ENCODE results near the gene EXO1. TPM values are rescaled to one million over a fixed set of nuclear protein-coding genes. Genes with fewer than 3 reads are reported as not detected.

The EXO1 gene
- total and polyA plus RNA-seq, 11 donors, result 0.07 to 4.1 (median 0.55) TPM; not detected in 5

DNA sequence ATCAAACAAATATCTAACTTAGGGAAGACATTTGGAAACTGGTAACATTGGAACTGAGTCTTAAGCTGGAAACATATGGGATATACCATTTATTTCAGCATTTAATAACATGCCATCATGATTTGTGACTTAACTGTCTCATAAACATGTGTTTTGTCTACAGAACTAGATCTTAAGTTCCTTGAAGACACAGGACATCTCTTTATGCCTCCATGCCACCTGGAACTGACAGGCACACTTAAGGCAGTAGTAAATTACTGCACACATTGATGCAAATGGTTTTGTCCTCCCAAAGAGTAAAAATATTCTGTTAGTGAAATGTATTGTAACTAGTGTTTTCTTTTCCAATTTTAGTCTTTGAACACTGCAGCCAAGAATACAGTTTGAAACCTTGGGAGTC is 1.6 kb upstream of the EXO1 start:
- Histone ChIP-seq H3K4me1 (peaks cover 0 to 24% (median 11%) of the 10 kb centered on the region in 12 donors), H3K27ac (no peak overlapping the region), H3K27me3 (no peaks in the 10 kb centered on the region), H3K4me3 (no peak overlapping the region), H3K9me3 (no peaks in the 10 kb centered on the region), H3K36me3 (no peaks in the 10 kb centered on the region)
- no peak for ATAC-seq
- no peak for DNase-seq
- TF ChIP-seq POLR2A (IDR thresholded peaks at IDR 0.05), result no peak
- TF ChIP-seq, protein P1, sequence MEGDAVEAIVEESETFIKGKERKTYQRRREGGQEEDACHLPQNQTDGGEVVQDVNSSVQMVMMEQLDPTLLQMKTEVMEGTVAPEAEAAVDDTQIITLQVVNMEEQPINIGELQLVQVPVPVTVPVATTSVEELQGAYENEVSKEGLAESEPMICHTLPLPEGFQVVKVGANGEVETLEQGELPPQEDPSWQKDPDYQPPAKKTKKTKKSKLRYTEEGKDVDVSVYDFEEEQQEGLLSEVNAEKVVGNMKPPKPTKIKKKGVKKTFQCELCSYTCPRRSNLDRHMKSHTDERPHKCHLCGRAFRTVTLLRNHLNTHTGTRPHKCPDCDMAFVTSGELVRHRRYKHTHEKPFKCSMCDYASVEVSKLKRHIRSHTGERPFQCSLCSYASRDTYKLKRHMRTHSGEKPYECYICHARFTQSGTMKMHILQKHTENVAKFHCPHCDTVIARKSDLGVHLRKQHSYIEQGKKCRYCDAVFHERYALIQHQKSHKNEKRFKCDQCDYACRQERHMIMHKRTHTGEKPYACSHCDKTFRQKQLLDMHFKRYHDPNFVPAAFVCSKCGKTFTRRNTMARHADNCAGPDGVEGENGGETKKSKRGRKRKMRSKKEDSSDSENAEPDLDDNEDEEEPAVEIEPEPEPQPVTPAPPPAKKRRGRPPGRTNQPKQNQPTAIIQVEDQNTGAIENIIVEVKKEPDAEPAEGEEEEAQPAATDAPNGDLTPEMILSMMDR (IDR thresholded peaks at IDR 0.05), result no peak
- intact Hi-C loops (cut with DNase I), result loop anchor here in 3 of 10 donors (5.0 to 10.0 kb wide), 4 partner anchors 204 to 322 kb away; partner anchors contain the start of genes CHML (in 2 of the 3), KMO (in 2 of the 3) and OPN3 (in 2 of the 3)

DNA sequence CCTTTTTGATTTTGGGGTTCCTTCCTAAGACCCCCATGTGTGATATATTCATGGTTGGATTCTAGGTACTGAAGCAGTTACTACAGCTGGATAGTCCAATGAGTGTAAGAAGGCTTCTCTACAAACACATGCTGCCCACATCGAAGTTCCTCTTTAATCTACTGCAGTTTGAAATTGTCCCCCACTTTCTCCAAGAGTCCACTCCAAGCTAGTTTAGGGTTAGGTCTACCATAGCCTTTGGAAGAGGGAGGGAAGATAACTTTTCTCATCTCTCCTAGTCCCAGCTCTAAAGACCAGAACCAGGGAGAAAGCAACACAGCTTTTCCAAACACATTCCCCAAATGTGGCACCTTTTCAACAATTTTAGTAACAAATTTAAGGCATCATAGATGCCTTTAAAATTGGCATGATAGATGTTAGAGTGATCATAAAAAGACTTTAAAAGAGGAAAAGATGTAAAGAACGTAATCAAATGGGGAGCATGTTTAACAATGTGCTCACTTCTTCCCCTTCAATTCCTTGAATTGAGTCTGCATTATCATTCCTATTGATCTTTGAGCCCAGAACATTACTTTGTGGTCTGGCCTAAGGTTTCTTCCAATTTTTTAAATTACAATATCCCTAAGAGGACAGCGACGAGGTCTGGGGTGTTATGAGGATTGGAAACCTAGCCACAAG is 1.0 kb upstream of the EXO1 start:
- TF ChIP-seq POLR2A (IDR thresholded peaks at IDR 0.05), result no peak
- TF ChIP-seq, protein P1 (IDR thresholded peaks at IDR 0.05), result no peak
- Histone ChIP-seq H3K4me3 (peak overlapping the region in 10 of 12 donors; percentile 73 to 97 (median 86)), H3K4me1 (peaks cover 0 to 21% (median 11%) of the 10 kb centered on the region in 12 donors), H3K9me3 (no peaks in the 10 kb centered on the region), H3K27me3 (no peaks in the 10 kb centered on the region), H3K36me3 (no peaks in the 10 kb centered on the region), H3K27ac (peak overlapping the region in 6 of 12 donors; percentile 94 to 100 (median 98))
- WGBS, 4 donors, result 73 to 87% (median 83%) methylated on average over 4 of the region's 4 CpGs
- intact Hi-C loops (cut with DNase I), result loop anchor here in 3 of 10 donors (5.0 to 10.0 kb wide), 4 partner anchors 205 to 322 kb away; partner anchors contain the start of genes CHML (in 2 of the 3), KMO (in 2 of the 3) and OPN3 (in 2 of the 3)
- ATAC-seq (no peak), DNase-seq (no peak)

DNA sequence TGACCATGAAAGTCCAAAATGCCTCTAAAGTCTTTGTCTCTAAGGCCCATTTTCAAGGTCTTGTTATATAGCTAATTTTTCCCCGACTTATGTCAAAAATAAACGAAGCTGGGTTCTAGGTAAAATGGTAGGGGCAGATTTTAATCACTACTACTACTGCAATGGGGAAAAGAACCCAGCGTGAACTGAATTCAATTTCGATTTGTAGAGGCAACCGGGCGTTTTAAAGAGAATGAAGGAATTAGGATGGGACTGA is 536 bp upstream of the EXO1 start:
- H3K4me1 ChIP-seq, result peaks cover 0 to 18% (median 10%) of the 10 kb centered on the region in 12 donors
- WGBS, 4 donors, result 10 to 16% (median 11%) methylated on average over 6 of the region's 6 CpGs
- intact Hi-C loops (cut with DNase I), result loop anchor here in 3 of 10 donors (5.0 to 10.0 kb wide), 4 partner anchors 205 to 323 kb away; partner anchors contain the start of genes CHML (in 2 of the 3), KMO (in 2 of the 3) and OPN3 (in 2 of the 3)
- no peak for ATAC-seq
- no peaks in the 10 kb centered on the region for H3K9me3 ChIP-seq
- H3K27me3 ChIP-seq, result no peaks in the 10 kb centered on the region
- no peak for DNase-seq
- TF ChIP-seq POLR2A (IDR thresholded peaks at IDR 0.05), result no peak
- TF ChIP-seq, protein P1 (IDR thresholded peaks at IDR 0.05), result no peak
- peak overlapping the region; percentile 89 to 100 (median 96) for H3K27ac ChIP-seq
- peak overlapping the region; percentile 25 to 97 (median 84) for H3K4me3 ChIP-seq
- H3K36me3 ChIP-seq, result no peaks in the 10 kb centered on the region

DNA sequence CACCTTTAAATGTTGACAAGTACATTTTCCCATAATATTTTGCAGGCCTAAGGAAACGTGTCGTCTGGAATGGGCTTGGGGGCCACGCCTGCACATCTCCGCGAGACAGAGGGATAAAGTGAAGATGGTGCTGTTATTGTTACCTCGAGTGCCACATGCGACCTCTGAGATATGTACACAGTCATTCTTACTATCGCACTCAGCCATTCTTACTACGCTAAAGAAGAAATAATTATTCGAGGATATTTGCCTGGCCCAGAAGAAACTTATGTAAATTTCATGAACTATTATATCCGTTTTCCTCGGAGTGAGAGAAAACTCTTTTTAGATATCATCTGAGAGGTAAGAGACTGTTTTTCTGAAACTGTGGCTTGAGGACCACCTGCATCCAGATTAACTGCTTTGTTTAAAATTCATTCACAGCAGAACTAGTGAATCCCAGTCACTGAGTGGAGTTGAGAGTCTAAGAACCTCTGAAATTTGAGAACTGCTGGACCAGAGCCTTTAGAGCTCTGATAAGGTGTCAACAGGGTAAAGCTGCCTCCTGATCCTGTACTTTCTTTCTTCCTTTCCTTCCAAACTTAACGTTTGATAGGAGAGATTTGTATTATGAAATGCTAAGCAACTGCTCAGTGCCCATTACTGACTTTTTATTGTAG is 811 bp downstream of the EXO1 start:
- ATAC-seq, result no peak
- no peak for TF ChIP-seq POLR2A (IDR thresholded peaks at IDR 0.05)
- TF ChIP-seq, protein P1 (IDR thresholded peaks at IDR 0.05), result no peak
- Histone ChIP-seq H3K4me3 (peak overlapping the region in 9 of 12 donors; percentile 73 to 97 (median 85)), H3K27ac (peak overlapping the region in 1 of 12 donors; percentile 96), H3K9me3 (no peaks in the 10 kb centered on the region), H3K27me3 (no peaks in the 10 kb centered on the region), H3K36me3 (no peaks in the 10 kb centered on the region), H3K4me1 (peaks cover 0 to 14% (median 10%) of the 10 kb centered on the region in 12 donors)
- intact Hi-C loops (cut with DNase I), result loop anchor here in 3 of 10 donors (5.0 to 10.0 kb wide), 4 partner anchors 207 to 324 kb away; partner anchors contain the start of genes CHML (in 2 of the 3), KMO (in 2 of the 3) and OPN3 (in 2 of the 3)
- no peak for DNase-seq
- 4 to 8% (median 5%) methylated on average over 13 of the region's 13 CpGs for WGBS, 4 donors
